K562 (cell line): Measurements from ENCODE around the gene ZMYND8. TPM values are rescaled to one million over a fixed set of nuclear protein-coding genes. Genes with fewer than 3 reads are reported as not detected.

Source experiments
- BRD4 ChIP-seq: fragments of 200-600 bp; sonication (generic); IDR thresholded peaks from 2 replicates; pipeline ENCODE4 v1.6.1; 2017; ENCODE audit warnings: inconsistent platforms
- E2F6 ChIP-seq, 2 experiments: IDR thresholded peaks; 2 replicates each; pipeline ENCODE4 v1.6.1; 2011; ENCODE audit warnings: borderline replicate concordance in 1 of 2, control low read depth in 1 of 2, low read depth in 1 of 2, low read length in 1 of 2, mild to moderate bottlenecking in 1 of 2, mixed read lengths in 1 of 2, moderate library complexity in 1 of 2; ENCODE audit not compliant: insufficient read depth in 1 of 2, insufficient read length in 1 of 2, poor library complexity in 1 of 2, severe bottlenecking in 1 of 2; ENCODE audit errors: extremely low read depth in 1 of 2
- ELF1 ChIP-seq: fragments of 200-800 bp; sonication (Bioruptor generic); IDR thresholded peaks from 2 replicates; pipeline ENCODE4 v1.6.1; 2016; ENCODE audit warnings: missing genetic modification characterization, missing compliant biosample characterization
- ERF ChIP-seq: fragments of 450-650 bp; formaldehyde crosslinking; IDR thresholded peaks from 2 replicates; pipeline ENCODE4 v1.4.0; 2020; ENCODE audit warnings: mild to moderate bottlenecking, mixed read lengths
- GABPA ChIP-seq: fragments of 200-800 bp; sonication (Bioruptor generic); conservative IDR thresholded peaks from 2 replicates; pipeline ENCODE4 v1.6.1; 2016; ENCODE audit warnings: low read depth, missing genetic modification characterization, missing compliant biosample characterization
- KDM1A ChIP-seq, 2 experiments: fragments of 450-650 bp; IDR thresholded peaks; 2 replicates each; pipeline ENCODE4 v1.6.1; 2016; ENCODE audit warnings: mild to moderate bottlenecking in 2 of 2
- RNF2 ChIP-seq: sonication (generic); IDR thresholded peaks from 2 replicates; pipeline ENCODE4 v1.6.1; 2016
- SMAD4 ChIP-seq: fragments of 250-450 bp; sonication (Bioruptor Pico); conservative IDR thresholded peaks from 2 replicates; pipeline ENCODE4 v1.8.0; 2021; ENCODE audit warnings: inconsistent platforms, mild to moderate bottlenecking, moderate library complexity
- SOX6 ChIP-seq: fragments of 450-650 bp; IDR thresholded peaks from 2 replicates; pipeline ENCODE4 v1.6.1; 2014; ENCODE audit warnings: mild to moderate bottlenecking
- XRCC5 ChIP-seq: fragments of 200-400 bp; formaldehyde crosslinking; IDR thresholded peaks from 2 replicates; pipeline ENCODE4 v1.6.1; 2017; ENCODE audit warnings: low read depth, mild to moderate bottlenecking, low read length
- ZBTB7A ChIP-seq: IDR thresholded peaks from 2 replicates; pipeline ENCODE4 v1.6.1; 2011; ENCODE audit warnings: low read depth, mild to moderate bottlenecking, low read length, moderate library complexity, borderline replicate concordance; ENCODE audit not compliant: control insufficient read depth
- ZFP1 ChIP-seq: fragments of 450-650 bp; formaldehyde crosslinking; IDR thresholded peaks from 2 replicates; pipeline ENCODE4 v1.4.0; 2020; ENCODE audit warnings: mild to moderate bottlenecking, mixed read lengths
- ZNF232 ChIP-seq: sonication (generic); formaldehyde crosslinking; IDR thresholded peaks from 2 replicates; pipeline ENCODE4 v1.8.0; 2022; ENCODE audit warnings: mild to moderate bottlenecking, missing genetic modification reagents
- ZNF318 ChIP-seq, 2 experiments: fragments of 450-650 bp; IDR thresholded peaks; 2 replicates each; pipeline ENCODE4 v1.6.1; 2016; ENCODE audit warnings: mild to moderate bottlenecking in 2 of 2, borderline replicate concordance in 1 of 2, low read depth in 1 of 2, moderate library complexity in 1 of 2
- ZNF740 ChIP-seq, 3 experiments: fragments of 200-800 bp in 1 of 3; sonication (Bioruptor generic) in 1 of 3; sonication (generic) in 1 of 3; formaldehyde crosslinking in 1 of 3; IDR thresholded peaks; 2 replicates each; pipeline versions ENCODE4 v1.6.1 to v1.8.0; 2016 to 2022; ENCODE audit warnings: mild to moderate bottlenecking in 2 of 3, missing compliant biosample characterization in 2 of 3, missing genetic modification characterization in 2 of 3, missing genetic modification reagents in 1 of 3
- ZNF77 ChIP-seq: fragments of 250-450 bp; sonication (Bioruptor Pico); IDR thresholded peaks from 2 replicates; pipeline ENCODE4 v1.5.0; 2020
- ZSCAN29 ChIP-seq: fragments of 450-650 bp; IDR thresholded peaks from 2 replicates; pipeline ENCODE4 v1.6.1; 2017
- polyA plus RNA-seq, 8 experiments: library from polyadenylated mRNA; depleted of rRNA in 4 of 8; stranded (reverse) in 5 of 8; unstranded in 3 of 8; fragments of >200 nt; fragmentation: Nextera tagmentation in 2 of 8; fragmentation: Illumina TruSeq in 1 of 8; extraction: Ambion mirVana in 2 of 8; extraction: Trizol in 1 of 8; gene quantifications; 2 replicates each; pipeline versions ENCODE4 v1.2.1 to v1.2.3, GENCODE V29; 2011 to 2014; ENCODE audit warnings: inconsistent platforms in 1 of 8, missing spikeins in 1 of 8
- total RNA-seq, 7 experiments: library from RNA; depleted of rRNA in 6 of 7; stranded (reverse); fragments of >200 nt in 6 of 7; fragmentation: Illumina TruSeq in 2 of 7; extraction: Trizol in 2 of 7; gene quantifications; 2 replicates each; pipeline versions ENCODE4 v1.2.1 to v1.2.3, GENCODE V29; 2011 to 2021; ENCODE audit warnings: low replicate concordance in 1 of 7

Gene ZMYND8
- total and polyA plus RNA-seq, 9 of the 15 experiments (the other 6 are each of a cell fraction or from before 2014, with no cell fraction given): 31.8 to 148 (median 71.9) TPM

GRCh38 chr20:47358672-47359529, 2.4 kb upstream of the ZMYND8 start (continued):
- TF ChIP-seq ZNF740 (CRISPR knock-in tag; IDR thresholded peaks at IDR 0.05): peak; percentile 86
- peak; percentile 26 to 48; a peak in 1 of 4 replicates for TF ChIP-seq ZNF740 (tag; IDR thresholded peaks at IDR 0.05)
- TF ChIP-seq ZFP1: no peak
- peak; percentile 22; the same call in 1 of the 2 replicates for TF ChIP-seq ZSCAN29
- TF ChIP-seq KDM1A (IDR thresholded peaks at IDR 0.05): no peak
- TF ChIP-seq ELF1 (tag): peak; percentile 52
- TF ChIP-seq GABPA (tag): peak; percentile 22
- peak in 1 of 2 experiments; percentile 42 for TF ChIP-seq E2F6 (IDR thresholded peaks at IDR 0.05; ENCODE audit: borderline replicate concordance in 1 of 2, extremely low read depth in 1 of 2, insufficient read depth in 1 of 2, insufficient read length in 1 of 2, low read depth in 1 of 2, low read length in 1 of 2, poor library complexity in 1 of 2, severe bottlenecking in 1 of 2)
- peak; percentile 76 for TF ChIP-seq SMAD4 (CRISPR knock-in tag)
- TF ChIP-seq ERF (CRISPR knock-in tag): no peak
- TF ChIP-seq ZNF77 (CRISPR knock-in tag): no peak
- TF ChIP-seq ZNF232 (CRISPR knock-in tag): no peak
- no peak for TF ChIP-seq ZNF318 (IDR thresholded peaks at IDR 0.05; ENCODE audit: borderline replicate concordance in 1 of 2, low read depth in 1 of 2)
- peak; percentile 75 for TF ChIP-seq RNF2
- 0 out of 2 replicates have a peak, but pooled peaks have one; percentile 12 for TF ChIP-seq XRCC5
- TF ChIP-seq SOX6: peak; percentile 54
- TF ChIP-seq ZBTB7A: no peak
- TF ChIP-seq BRD4: peak; percentile 95
